NCI-H2107 treated with DMSO at 0.1 percent for 48 hours (cell line): ENCODE measurements around the gene PRDM15.

Source experiments
- DNase-seq: peaks from one replicate; lab custom pipeline; 2025; ENCODE audit not compliant: unreplicated experiment; lab: John Stamatoyannopoulos, UW

Gene PRDM15

GRCh38 chr21:41766883-41767605 lies 112.1 kb downstream of the PRDM15 start, which contains the start of gene RIPK4:
TSS of gene RIPK4 (minus strand) at chr21:41767052. CDS start at chr21:41767041, 11 bp downstream.
- DNase-seq, result peak; percentile 58

- DNase-seq, result no peak
These were observed 112.9 kb downstream of the PRDM15 start for GRCh38 chr21:41765973-41766882.

- DNase-seq, result peak; percentile 44
These were observed 113.7 kb downstream of the PRDM15 start for GRCh38 chr21:41765420-41765821.

GRCh38 chr21:41764558-41765419 lies 114.4 kb downstream of the PRDM15 start:
- peak; percentile 44 for DNase-seq

- DNase-seq, result no peak
These were observed 115.1 kb downstream of the PRDM15 start for GRCh38 chr21:41763996-41764395.

GRCh38 chr21:41763398-41763931 lies 115.7 kb downstream of the PRDM15 start:
- peak; percentile 91 for DNase-seq

GRCh38 chr21:41762753-41763152 lies 116.4 kb downstream of the PRDM15 start:
- no peak for DNase-seq

GRCh38 chr21:41761934-41762635 lies 117.1 kb downstream of the PRDM15 start:
- peak; percentile 48 for DNase-seq

GRCh38 chr21:41761211-41761933 lies 117.8 kb downstream of the PRDM15 start:
- DNase-seq, result peak; percentile 37

- no peak for DNase-seq
These were observed 118.7 kb downstream of the PRDM15 start for GRCh38 chr21:41760411-41760810.

- no peak for DNase-seq
These were observed 119.2 kb downstream of the PRDM15 start for GRCh38 chr21:41759926-41760325.

GRCh38 chr21:41759214-41759840 lies 119.8 kb downstream of the PRDM15 start:
- DNase-seq, result no peak

- no peak for DNase-seq
These were observed 120.6 kb downstream of the PRDM15 start for GRCh38 chr21:41758550-41758949.

GRCh38 chr21:41755934-41756773 lies 123.0 kb downstream of the PRDM15 start:
- DNase-seq, result no peak

- DNase-seq, result no peak
These were observed 123.7 kb downstream of the PRDM15 start for GRCh38 chr21:41755258-41755933.

- no peak for DNase-seq
These were observed 124.7 kb downstream of the PRDM15 start for GRCh38 chr21:41754479-41754891.
